ENCODE results near the gene RPS6KB1.
"Not testable (repeated sequence)": the region's sequence is repeated elsewhere in the genome, so short reads cannot be mapped to it uniquely, and the experiment has no call there.

The RPS6KB1 gene

GRCh38 chr17:59959574-59959973, 66.7 kb downstream of the RPS6KB1 start:
- not testable (repeated sequence) for H3K4me3 ChIP-seq (ENCODE audit: low read length); H3K27ac ChIP-seq (ENCODE audit: low read length); H3K4me1 ChIP-seq (ENCODE audit: insufficient read depth, low read length); H3K36me3 ChIP-seq (ENCODE audit: insufficient read depth, low read depth, low read length); H3K9me3 ChIP-seq (ENCODE audit: insufficient read depth, low read depth, low read length); H3K9ac ChIP-seq (ENCODE audit: low read depth, low read length)
- peaks cover 18% of the 10 kb centered on the region for H3K27me3 ChIP-seq (ENCODE audit: insufficient read depth, low read length)

GRCh38 chr17:59962739-59963318, 69.9 kb downstream of the RPS6KB1 start:
- no peaks in the 10 kb centered on the region for H3K4me1 ChIP-seq (ENCODE audit: insufficient read depth, low read length)
- no peak overlapping the region for H3K9ac ChIP-seq (ENCODE audit: low read depth, low read length)
- H3K27me3 ChIP-seq (ENCODE audit: insufficient read depth, low read length), result peaks cover 18% of the 10 kb centered on the region
- H3K27ac ChIP-seq (ENCODE audit: low read length), result no peak overlapping the region
- H3K9me3 ChIP-seq (ENCODE audit: insufficient read depth, low read depth, low read length), result no peaks in the 10 kb centered on the region
- no peaks in the 10 kb centered on the region for H3K36me3 ChIP-seq (ENCODE audit: insufficient read depth, low read depth, low read length)
- H3K4me3 ChIP-seq (ENCODE audit: low read length), result no peak overlapping the region

GRCh38 chr17:59963738-59964481, 71.0 kb downstream of the RPS6KB1 start:
- no peaks in the 10 kb centered on the region for H3K36me3 ChIP-seq (ENCODE audit: insufficient read depth, low read depth, low read length)
- H3K4me3 ChIP-seq (ENCODE audit: low read length), result peak overlapping the region; percentile 95
- peaks cover 18% of the 10 kb centered on the region for H3K27me3 ChIP-seq (ENCODE audit: insufficient read depth, low read length)
- no peaks in the 10 kb centered on the region for H3K4me1 ChIP-seq (ENCODE audit: insufficient read depth, low read length)
- no peak overlapping the region for H3K27ac ChIP-seq (ENCODE audit: low read length)
- peak overlapping the region; percentile 80; the same call in 1 of the 2 replicates for H3K9ac ChIP-seq (ENCODE audit: low read depth, low read length)
- H3K9me3 ChIP-seq (ENCODE audit: insufficient read depth, low read depth, low read length), result no peaks in the 10 kb centered on the region

- no peaks in the 10 kb centered on the region for H3K36me3 ChIP-seq (ENCODE audit: insufficient read depth, low read depth, low read length)
- H3K4me3 ChIP-seq (ENCODE audit: low read length), result peak within 1 kb of the TSS; percentile 95
- H3K4me1 ChIP-seq (ENCODE audit: insufficient read depth, low read length), result no peaks in the 10 kb centered on the region
- H3K9me3 ChIP-seq (ENCODE audit: insufficient read depth, low read depth, low read length), result no peaks in the 10 kb centered on the region
- peaks cover 18% of the 10 kb centered on the region for H3K27me3 ChIP-seq (ENCODE audit: insufficient read depth, low read length)
- no peak within 1 kb of the TSS for H3K27ac ChIP-seq (ENCODE audit: low read length)
- H3K9ac ChIP-seq (ENCODE audit: low read depth, low read length), result peak within 1 kb of the TSS; percentile 80
These were observed 71.8 kb downstream of the RPS6KB1 start, which contains the start of gene RNFT1 for GRCh38 chr17:59964482-59965328. Gene RNFT1 (minus strand): TSS chr17:59964740. CDS start chr17:59964663, 77 bp downstream.

GRCh38 chr17:59971771-59972170, 78.8 kb downstream of the RPS6KB1 start:
- not testable (repeated sequence) for H3K9ac ChIP-seq (ENCODE audit: low read depth, low read length); H3K27me3 ChIP-seq (ENCODE audit: insufficient read depth, low read length); H3K36me3 ChIP-seq (ENCODE audit: insufficient read depth, low read depth, low read length); H3K4me3 ChIP-seq (ENCODE audit: low read length); H3K4me1 ChIP-seq (ENCODE audit: insufficient read depth, low read length); H3K9me3 ChIP-seq (ENCODE audit: insufficient read depth, low read depth, low read length); H3K27ac ChIP-seq (ENCODE audit: low read length)

GRCh38 chr17:59972778-59973177, 79.9 kb downstream of the RPS6KB1 start:
- Histone ChIP-seq H3K4me1 (ENCODE audit: insufficient read depth, low read length) (no peaks in the 10 kb centered on the region), H3K27me3 (ENCODE audit: insufficient read depth, low read length) (no peaks in the 10 kb centered on the region), H3K36me3 (ENCODE audit: insufficient read depth, low read depth, low read length) (no peaks in the 10 kb centered on the region), H3K4me3 (ENCODE audit: low read length) (no peak overlapping the region), H3K9me3 (ENCODE audit: insufficient read depth, low read depth, low read length) (no peaks in the 10 kb centered on the region), H3K9ac (ENCODE audit: low read depth, low read length) (no peak overlapping the region), H3K27ac (ENCODE audit: low read length) (no peak overlapping the region)

- not testable (repeated sequence) for H3K27ac ChIP-seq (ENCODE audit: low read length); H3K36me3 ChIP-seq (ENCODE audit: insufficient read depth, low read depth, low read length); H3K4me1 ChIP-seq (ENCODE audit: insufficient read depth, low read length); H3K27me3 ChIP-seq (ENCODE audit: insufficient read depth, low read length); H3K9me3 ChIP-seq (ENCODE audit: insufficient read depth, low read depth, low read length); H3K4me3 ChIP-seq (ENCODE audit: low read length); H3K9ac ChIP-seq (ENCODE audit: low read depth, low read length)
These were observed 80.6 kb downstream of the RPS6KB1 start for GRCh38 chr17:59973483-59973882.

- H3K9ac ChIP-seq (ENCODE audit: low read depth, low read length); H3K4me3 ChIP-seq (ENCODE audit: low read length); H3K27me3 ChIP-seq (ENCODE audit: insufficient read depth, low read length); H3K9me3 ChIP-seq (ENCODE audit: insufficient read depth, low read depth, low read length); H3K27ac ChIP-seq (ENCODE audit: low read length); H3K4me1 ChIP-seq (ENCODE audit: insufficient read depth, low read length); H3K36me3 ChIP-seq (ENCODE audit: insufficient read depth, low read depth, low read length): not testable (repeated sequence)
These were observed 82.2 kb downstream of the RPS6KB1 start for GRCh38 chr17:59975166-59975565.

GRCh38 chr17:59996608-59997007, 103.7 kb downstream of the RPS6KB1 start:
- H3K36me3 ChIP-seq (ENCODE audit: insufficient read depth, low read depth, low read length); H3K9ac ChIP-seq (ENCODE audit: low read depth, low read length): not testable (repeated sequence)

More at GRCh38 chr17:59996608-59997007, 103.7 kb downstream of the RPS6KB1 start:
- H3K4me1 ChIP-seq (ENCODE audit: insufficient read depth, low read length); H3K4me3 ChIP-seq (ENCODE audit: low read length); H3K27ac ChIP-seq (ENCODE audit: low read length); H3K9me3 ChIP-seq (ENCODE audit: insufficient read depth, low read depth, low read length); H3K27me3 ChIP-seq (ENCODE audit: insufficient read depth, low read length): not testable (repeated sequence)

Data from iPS-20b (cell line).